ENCODE measurements around the gene TP53I11. TPM values are rescaled to one million over a fixed set of nuclear protein-coding genes. Genes with fewer than 3 reads are reported as not detected.

Gene TP53I11
- total and polyA plus RNA-seq, 2 experiments from 2014 or later = 59.9 to 117 TPM

- Histone ChIP-seq H3K9me2 (ENCODE audit: insufficient read depth) (no peaks in the 10 kb centered on the region), H3K4me1 (ENCODE audit: insufficient read depth) (no peaks in the 10 kb centered on the region), H3K27ac (no peak overlapping the region), H3K4me2 (ENCODE audit: unreplicated experiment) (no peak overlapping the region), H3K79me2 (ENCODE audit: insufficient read depth) (no peaks in the 10 kb centered on the region), H3F3A (ENCODE audit: insufficient read depth) (no peaks in the 10 kb centered on the region), H3K27me3 (replicated peaks; ENCODE audit: insufficient read depth) (peaks cover 18% of the 10 kb centered on the region), H3K36me3 (ENCODE audit: low read depth) (no peaks in the 10 kb centered on the region), H2AFZ (no peak overlapping the region), H3K9me3 (ENCODE audit: low read depth) (no peaks in the 10 kb centered on the region), H3K4me3 (no peak overlapping the region), H3K9ac (no peak overlapping the region), H4K20me1 (ENCODE audit: insufficient read depth) (no peaks in the 10 kb centered on the region)
- TF ChIP-seq EZH2phosphoT487 (IDR thresholded peaks at IDR 0.05; ENCODE audit: insufficient read depth, low read depth) (no peak), EZH2 (IDR thresholded peaks at IDR 0.05; ENCODE audit: insufficient read depth, poor library complexity, severe bottlenecking) (no peak)
- WGBS, 2 experiments (ENCODE audit: low coverage in 1 of 2, low lambda C conversion rate in 2 of 2, missing lambda C conversion rate in 2 of 2) = 74 to 76% methylated on average over 10 of the region's 10 CpGs
- in situ Hi-C loops (cut with MboI) = no loop called here
- DNase-seq = no peak
Measured at GRCh38 chr11:44987506-44987905, 36.8 kb upstream of the TP53I11 start.

DNA sequence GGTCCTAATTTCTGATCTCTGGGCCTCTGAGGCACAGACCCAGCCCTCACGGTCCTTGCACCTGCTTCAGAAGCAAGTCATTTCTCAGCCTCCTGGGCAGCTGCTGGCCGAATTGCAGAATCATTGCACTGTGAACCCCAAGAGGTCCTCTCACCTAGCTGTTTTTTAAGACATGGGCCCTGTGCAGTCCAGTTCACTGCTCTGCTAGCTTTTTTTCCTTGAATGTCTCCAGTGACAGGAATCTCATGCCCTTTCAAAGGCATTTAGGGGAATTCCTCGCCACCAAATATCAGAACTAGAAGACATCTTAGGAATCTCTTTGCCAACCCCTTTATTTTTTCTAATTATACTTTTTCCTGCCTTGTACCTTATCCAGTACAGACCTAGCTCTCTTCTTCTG, 35.6 kb upstream of the TP53I11 start:
- H3K9me2 ChIP-seq (ENCODE audit: insufficient read depth) = no peaks in the 10 kb centered on the region
- H3K4me1 ChIP-seq (ENCODE audit: insufficient read depth) = no peaks in the 10 kb centered on the region
- H3K4me3 ChIP-seq = no peak overlapping the region
- DNase-seq = no peak
- no peak overlapping the region for H3K27ac ChIP-seq
- TF ChIP-seq EZH2phosphoT487 (IDR thresholded peaks at IDR 0.05; ENCODE audit: insufficient read depth, low read depth) (no peak), EZH2 (IDR thresholded peaks at IDR 0.05; ENCODE audit: insufficient read depth, poor library complexity, severe bottlenecking) (no peak)
- H4K20me1 ChIP-seq (ENCODE audit: insufficient read depth) = no peaks in the 10 kb centered on the region
- H3K4me2 ChIP-seq (ENCODE audit: unreplicated experiment) = no peak overlapping the region
- peaks cover 18% of the 10 kb centered on the region for H3K27me3 ChIP-seq (replicated peaks; ENCODE audit: insufficient read depth)
- no peaks in the 10 kb centered on the region for H3K79me2 ChIP-seq (ENCODE audit: insufficient read depth)
- H3K9me3 ChIP-seq (ENCODE audit: low read depth) = no peaks in the 10 kb centered on the region
- H3K9ac ChIP-seq = no peak overlapping the region
- WGBS, 2 experiments (ENCODE audit: low coverage in 1 of 2, low lambda C conversion rate in 2 of 2, missing lambda C conversion rate in 2 of 2) = 61 to 64% methylated on average over 3 of the region's 3 CpGs
- in situ Hi-C loops (cut with MboI) = no loop called here
- H3F3A ChIP-seq (ENCODE audit: insufficient read depth) = no peaks in the 10 kb centered on the region
- H2AFZ ChIP-seq = no peak overlapping the region
- no peaks in the 10 kb centered on the region for H3K36me3 ChIP-seq (ENCODE audit: low read depth)

GRCh38 chr11:44985721-44986120, 35.0 kb upstream of the TP53I11 start:
- no peaks in the 10 kb centered on the region for H4K20me1 ChIP-seq (ENCODE audit: insufficient read depth)
- H3K4me1 ChIP-seq (ENCODE audit: insufficient read depth) = no peaks in the 10 kb centered on the region
- in situ Hi-C loops (cut with MboI) = no loop called here
- no peak overlapping the region for H3K27ac ChIP-seq
- no peak overlapping the region for H2AFZ ChIP-seq
- H3K9me2 ChIP-seq (ENCODE audit: insufficient read depth) = no peaks in the 10 kb centered on the region
- H3K9ac ChIP-seq = no peak overlapping the region
- 78 to 79% methylated on average over 6 of the region's 6 CpGs for WGBS, 2 experiments (ENCODE audit: low coverage in 1 of 2, low lambda C conversion rate in 2 of 2, missing lambda C conversion rate in 2 of 2)
- no peaks in the 10 kb centered on the region for H3K36me3 ChIP-seq (ENCODE audit: low read depth)
- no peaks in the 10 kb centered on the region for H3K9me3 ChIP-seq (ENCODE audit: low read depth)
- no peaks in the 10 kb centered on the region for H3F3A ChIP-seq (ENCODE audit: insufficient read depth)
- H3K4me3 ChIP-seq = no peak overlapping the region
- no peak for TF ChIP-seq EZH2 (IDR thresholded peaks at IDR 0.05; ENCODE audit: insufficient read depth, poor library complexity, severe bottlenecking)
- TF ChIP-seq EZH2phosphoT487 (IDR thresholded peaks at IDR 0.05; ENCODE audit: insufficient read depth, low read depth) = no peak
- no peaks in the 10 kb centered on the region for H3K79me2 ChIP-seq (ENCODE audit: insufficient read depth)
- peaks cover 18% of the 10 kb centered on the region for H3K27me3 ChIP-seq (replicated peaks; ENCODE audit: insufficient read depth)
- H3K4me2 ChIP-seq (ENCODE audit: unreplicated experiment) = no peak overlapping the region
- no peak for DNase-seq

DNA sequence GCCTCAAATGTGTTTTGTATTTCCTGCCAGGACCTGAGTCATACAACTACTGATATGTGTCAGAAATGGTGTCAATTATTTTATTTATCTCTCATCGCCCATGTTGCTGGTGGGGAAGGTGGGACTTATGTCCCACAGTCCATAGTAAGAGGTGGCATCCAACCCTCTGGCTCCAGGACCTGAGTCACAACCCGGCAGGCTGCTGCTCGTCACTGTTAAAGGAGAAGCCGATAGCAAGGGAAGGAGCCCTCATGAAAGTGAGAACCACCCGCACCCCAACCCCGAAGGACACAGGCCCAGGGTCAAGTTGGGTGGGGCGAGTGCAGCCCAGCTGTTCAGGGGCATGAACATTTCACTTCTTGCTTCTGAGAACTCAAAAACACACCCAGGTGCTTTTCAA, 33.1 kb upstream of the TP53I11 start:
- H4K20me1 ChIP-seq (ENCODE audit: insufficient read depth) = no peaks in the 10 kb centered on the region
- no peak for DNase-seq
- H3K27ac ChIP-seq = no peak overlapping the region
- no peak overlapping the region for H3K4me3 ChIP-seq
- H3K9ac ChIP-seq = no peak overlapping the region
- in situ Hi-C loops (cut with MboI) = no loop called here
- H3K79me2 ChIP-seq (ENCODE audit: insufficient read depth) = no peaks in the 10 kb centered on the region
- WGBS, 2 experiments (ENCODE audit: low coverage in 1 of 2, low lambda C conversion rate in 2 of 2, missing lambda C conversion rate in 2 of 2) = 80 to 82% methylated on average over 7 of the region's 7 CpGs
- H3K4me1 ChIP-seq (ENCODE audit: insufficient read depth) = no peaks in the 10 kb centered on the region
- no peak overlapping the region for H2AFZ ChIP-seq
- H3K36me3 ChIP-seq (ENCODE audit: low read depth) = no peaks in the 10 kb centered on the region
- no peaks in the 10 kb centered on the region for H3K9me2 ChIP-seq (ENCODE audit: insufficient read depth)
- no peaks in the 10 kb centered on the region for H3F3A ChIP-seq (ENCODE audit: insufficient read depth)
- TF ChIP-seq EZH2phosphoT487 (IDR thresholded peaks at IDR 0.05; ENCODE audit: insufficient read depth, low read depth) = no peak
- no peak for TF ChIP-seq EZH2 (IDR thresholded peaks at IDR 0.05; ENCODE audit: insufficient read depth, poor library complexity, severe bottlenecking)
- no peaks in the 10 kb centered on the region for H3K9me3 ChIP-seq (ENCODE audit: low read depth)
- H3K4me2 ChIP-seq (ENCODE audit: unreplicated experiment) = no peak overlapping the region
- peaks cover 18% of the 10 kb centered on the region for H3K27me3 ChIP-seq (replicated peaks; ENCODE audit: insufficient read depth)

DNA sequence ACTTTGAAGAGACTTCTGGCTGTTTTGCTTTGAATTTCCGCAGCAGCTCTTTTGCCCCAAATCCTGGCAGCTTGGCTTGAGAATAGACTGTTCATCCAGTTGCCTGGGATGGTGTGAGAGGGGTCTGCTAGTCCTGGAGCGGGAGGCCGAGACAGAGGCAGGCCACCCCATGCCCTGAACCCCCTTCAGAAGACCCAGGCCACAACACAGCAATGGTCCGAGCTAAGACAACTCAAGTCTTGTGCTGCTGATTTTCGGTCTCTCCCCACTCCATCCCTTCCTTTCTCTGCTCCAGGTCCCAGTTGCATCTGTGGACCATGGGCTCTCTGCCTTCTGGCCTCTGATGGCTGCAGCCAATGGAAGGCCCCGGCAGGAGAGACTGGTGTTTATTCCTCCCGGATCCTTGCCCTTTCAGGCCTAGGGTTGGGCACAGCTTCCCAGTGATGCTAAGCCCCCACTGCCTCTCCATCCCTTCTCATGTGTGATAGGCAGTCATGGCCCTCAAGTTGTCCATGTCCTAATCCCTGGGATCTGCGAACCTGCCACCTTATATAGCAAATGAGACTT, 31.9 kb upstream of the TP53I11 start:
- peaks cover 8% of the 10 kb centered on the region; the same call in 1 of the 2 replicates for H3K27me3 ChIP-seq (replicated peaks; ENCODE audit: insufficient read depth)
- no peak for DNase-seq
- H3K9ac ChIP-seq = no peak overlapping the region
- H3F3A ChIP-seq (ENCODE audit: insufficient read depth) = no peaks in the 10 kb centered on the region
- H3K9me3 ChIP-seq (ENCODE audit: low read depth) = no peaks in the 10 kb centered on the region
- H3K79me2 ChIP-seq (ENCODE audit: insufficient read depth) = no peaks in the 10 kb centered on the region
- H2AFZ ChIP-seq = no peak overlapping the region
- H4K20me1 ChIP-seq (ENCODE audit: insufficient read depth) = no peaks in the 10 kb centered on the region
- in situ Hi-C loops (cut with MboI) = no loop called here
- no peaks in the 10 kb centered on the region for H3K9me2 ChIP-seq (ENCODE audit: insufficient read depth)
- no peak overlapping the region for H3K27ac ChIP-seq
- H3K36me3 ChIP-seq (ENCODE audit: low read depth) = no peaks in the 10 kb centered on the region
- no peaks in the 10 kb centered on the region for H3K4me1 ChIP-seq (ENCODE audit: insufficient read depth)
- no peak for TF ChIP-seq EZH2 (IDR thresholded peaks at IDR 0.05; ENCODE audit: insufficient read depth, poor library complexity, severe bottlenecking)
- no peak for TF ChIP-seq EZH2phosphoT487 (IDR thresholded peaks at IDR 0.05; ENCODE audit: insufficient read depth, low read depth)
- WGBS, 2 experiments (ENCODE audit: low coverage in 1 of 2, low lambda C conversion rate in 2 of 2, missing lambda C conversion rate in 2 of 2) = 82 to 83% methylated on average over 8 of the region's 8 CpGs
- H3K4me3 ChIP-seq = no peak overlapping the region
- H3K4me2 ChIP-seq (ENCODE audit: unreplicated experiment) = no peak overlapping the region
